DOHH2 (cell line): ENCODE measurements around the gene FGD4.

Experiments used
- H3F3A ChIP-seq: fragments of 200-600 bp; sonication (generic), shearing (Covaris generic); 2 replicates; pipeline ENCODE4 v1.6.0; 2016; ENCODE audit warnings: antibody characterized with exemption, mild to moderate bottlenecking; ENCODE audit not compliant: control insufficient read depth, insufficient read depth
- H3K27ac ChIP-seq: fragments of 200-600 bp; sonication (generic); 2 replicates; pipeline ENCODE4 v1.5.1; 2014; ENCODE audit warnings: low read depth, mild to moderate bottlenecking, low read length, moderate library complexity
- H3K27me3 ChIP-seq: fragments of 200-600 bp; sonication (generic); 2 replicates; pipeline ENCODE4 v1.6.1; 2014; ENCODE audit warnings: mild to moderate bottlenecking, low read length, mixed read lengths; ENCODE audit not compliant: control insufficient read depth
- H3K36me3 ChIP-seq: fragments of 200-600 bp; sonication (generic); 2 replicates; pipeline ENCODE4 v1.6.1; 2014; ENCODE audit warnings: mild to moderate bottlenecking, low read length, moderate library complexity, mixed read lengths; ENCODE audit not compliant: control insufficient read depth
- H3K4me1 ChIP-seq: fragments of 200-600 bp; sonication (generic); 2 replicates; pipeline ENCODE4 v1.6.1; 2014; ENCODE audit warnings: mild to moderate bottlenecking, low read length, mixed read lengths; ENCODE audit not compliant: control insufficient read depth
- H3K4me2 ChIP-seq: fragments of 200-600 bp; sonication (generic); 2 replicates; pipeline ENCODE4 v1.6.0; 2014; ENCODE audit warnings: mild to moderate bottlenecking, low read length, moderate library complexity
- H3K4me3 ChIP-seq: fragments of 200-600 bp; sonication (generic); 2 replicates; pipeline ENCODE4 v1.5.1; 2014; ENCODE audit warnings: mild to moderate bottlenecking, low read length, mixed read lengths
- H3K79me2 ChIP-seq: fragments of 200-600 bp; sonication (generic); 2 replicates; pipeline ENCODE4 v1.6.1; 2014; ENCODE audit warnings: mild to moderate bottlenecking, low read length, mixed read lengths; ENCODE audit not compliant: control insufficient read depth
- H3K9me2 ChIP-seq: fragments of 200-600 bp; sonication (generic); replicated peaks from 2 replicates; pipeline ENCODE4 v1.6.1; 2014; ENCODE audit warnings: mild to moderate bottlenecking, low read length, mixed read lengths; ENCODE audit not compliant: control insufficient read depth
- H3K9me3 ChIP-seq: fragments of 200-600 bp; sonication (generic); 2 replicates; pipeline ENCODE4 v1.6.1; 2014; ENCODE audit warnings: antibody characterized with exemption, low read length, mixed read lengths; ENCODE audit not compliant: control insufficient read depth, insufficient read depth
- H4K20me1 ChIP-seq: fragments of 200-600 bp; sonication (generic); 2 replicates; pipeline ENCODE4 v1.6.0; 2014; ENCODE audit warnings: low read depth, mild to moderate bottlenecking, antibody characterized with exemption, low read length, moderate library complexity; ENCODE audit not compliant: control insufficient read depth, insufficient read depth
- CTCF ChIP-seq: fragments of 200-600 bp; sonication (generic); IDR thresholded peaks from one replicate; pipeline ENCODE4 v1.5.1; 2014; ENCODE audit warnings: antibody characterized with exemption, mild to moderate bottlenecking, low read depth, low read length; ENCODE audit not compliant: poor library complexity, severe bottlenecking
- EZH2phosphoT487 ChIP-seq: fragments of 200-600 bp; sonication (generic); IDR thresholded peaks from 2 replicates; pipeline ENCODE4 v1.6.1; 2017; ENCODE audit warnings: borderline replicate concordance, mild to moderate bottlenecking, antibody characterized with exemption, low read length, moderate library complexity, mixed read lengths

Gene FGD4

GRCh38 chr12:32567296-32567674 lies 167.9 kb downstream of the FGD4 start:
- H3K4me2 ChIP-seq = no peak overlapping the region
- peaks cover 16% of the 10 kb centered on the region for H3K4me1 ChIP-seq
- H3K36me3 ChIP-seq = peaks cover 13% of the 10 kb centered on the region
- H3K9me2 ChIP-seq = no peaks in the 10 kb centered on the region
- no peaks in the 10 kb centered on the region for H3K27me3 ChIP-seq
- no peak for TF ChIP-seq CTCF
- no peak for TF ChIP-seq EZH2phosphoT487
- no peaks in the 10 kb centered on the region for H3F3A ChIP-seq
- no peak overlapping the region for H3K4me3 ChIP-seq
- no peaks in the 10 kb centered on the region for H4K20me1 ChIP-seq
- H3K27ac ChIP-seq = no peak overlapping the region
- H3K79me2 ChIP-seq = no peaks in the 10 kb centered on the region
- H3K9me3 ChIP-seq = no peaks in the 10 kb centered on the region

GRCh38 chr12:32568228-32568627 lies 168.9 kb downstream of the FGD4 start:
- Histone ChIP-seq H3K4me1 (peaks cover 16% of the 10 kb centered on the region), H3K9me3 (no peaks in the 10 kb centered on the region), H3K4me3 (no peak overlapping the region), H3K4me2 (peak overlapping the region; percentile 23; the same call in 1 of the 2 replicates), H3F3A (no peaks in the 10 kb centered on the region), H3K27ac (no peak overlapping the region), H3K9me2 (no peaks in the 10 kb centered on the region), H4K20me1 (no peaks in the 10 kb centered on the region), H3K27me3 (no peaks in the 10 kb centered on the region), H3K36me3 (peaks cover 13% of the 10 kb centered on the region), H3K79me2 (no peaks in the 10 kb centered on the region)
- TF ChIP-seq EZH2phosphoT487 (no peak), CTCF (no peak)

GRCh38 chr12:32569259-32569658 lies 169.9 kb downstream of the FGD4 start:
- Histone ChIP-seq H4K20me1 (no peaks in the 10 kb centered on the region), H3K4me3 (no peak overlapping the region), H3K9me2 (no peaks in the 10 kb centered on the region), H3K79me2 (no peaks in the 10 kb centered on the region), H3F3A (no peaks in the 10 kb centered on the region), H3K27me3 (no peaks in the 10 kb centered on the region), H3K36me3 (peaks cover 10% of the 10 kb centered on the region), H3K4me1 (peaks cover 16% of the 10 kb centered on the region), H3K27ac (no peak overlapping the region), H3K9me3 (no peaks in the 10 kb centered on the region), H3K4me2 (no peak overlapping the region)
- TF ChIP-seq EZH2phosphoT487 (no peak), CTCF (no peak)

- H3K9me3 ChIP-seq = no peaks in the 10 kb centered on the region
- peaks cover 13% of the 10 kb centered on the region for H3K36me3 ChIP-seq
- no peaks in the 10 kb centered on the region for H3K4me1 ChIP-seq
- H4K20me1 ChIP-seq = no peaks in the 10 kb centered on the region
- no peaks in the 10 kb centered on the region for H3K27me3 ChIP-seq
- no peak overlapping the region for H3K27ac ChIP-seq
- no peaks in the 10 kb centered on the region for H3K79me2 ChIP-seq
- no peak overlapping the region for H3K4me3 ChIP-seq
- TF ChIP-seq CTCF = no peak
- no peak for TF ChIP-seq EZH2phosphoT487
- no peaks in the 10 kb centered on the region for H3K9me2 ChIP-seq
- no peak overlapping the region for H3K4me2 ChIP-seq
- H3F3A ChIP-seq = no peaks in the 10 kb centered on the region
These were observed 175.2 kb downstream of the FGD4 start for GRCh38 chr12:32574585-32574984.
